Suppressor macrophage (primary cell): ENCODE measurements around the gene RNF208.
A peak's percentile ranks its signal among the peaks of the same experiment; 100 is the strongest.
"Not testable (repeated sequence)": the region's sequence is repeated elsewhere in the genome, so short reads cannot be mapped to it uniquely, and the experiment has no call there.

Source experiments
- DNase-seq, 4 experiments: peaks; one replicate each; pipeline ENCODE4 v3.0.0-alpha.2; 2020 to 2022
- total RNA-seq, 17 experiments: gene quantifications; one replicate each; lab custom pipeline; 2026; ENCODE audit warnings: mixed read lengths in 6 of 17, inconsistent platforms in 3 of 17; lab: John Stamatoyannopoulos, UW

RNF208 gene
- total RNA-seq, result 0 to 0.55 (median 0.14) reads per million in 17 experiments

- DNase-seq, result peak in 2 of 4 experiments; percentile 29 to 38
These were observed at the start of gene RNF208 for GRCh38 chr9:137222190-137223077. Gene RNF208 (minus strand): TSS chr9:137222240. CDS start chr9:137221212, 1,028 bp downstream.

- no peak for DNase-seq
These were observed 49.6 kb upstream of the RNF208 start for GRCh38 chr9:137271696-137272076.

- no peak for DNase-seq
These were observed 49.1 kb upstream of the RNF208 start for GRCh38 chr9:137270929-137271695.

GRCh38 chr9:137269231-137269772 is 47.3 kb upstream of the RNF208 start:
- peak in 2 of 4 experiments; percentile 18 to 37 for DNase-seq

GRCh38 chr9:137268538-137269201 is 46.6 kb upstream of the RNF208 start:
- peak in 3 of 4 experiments; percentile 18 to 37 (median 26) for DNase-seq

GRCh38 chr9:137267933-137268355 is 45.9 kb upstream of the RNF208 start:
- peak in 1 of 4 experiments; percentile 2 for DNase-seq

- DNase-seq, result peak in 1 of 4 experiments; percentile 1
These were observed 44.8 kb upstream of the RNF208 start for GRCh38 chr9:137266585-137267453.

- DNase-seq, result peak in 1 of 4 experiments; percentile 0
These were observed 44.1 kb upstream of the RNF208 start for GRCh38 chr9:137266162-137266527.

GRCh38 chr9:137265496-137266161 is 43.6 kb upstream of the RNF208 start:
- DNase-seq, result no peak

GRCh38 chr9:137264067-137264466 is 42.0 kb upstream of the RNF208 start:
- DNase-seq, result no peak

- DNase-seq, result no peak
These were observed 41.5 kb upstream of the RNF208 start for GRCh38 chr9:137263506-137263905.

GRCh38 chr9:137262909-137263285 is 40.9 kb upstream of the RNF208 start:
- DNase-seq, result no peak

GRCh38 chr9:137262173-137262908 is 40.3 kb upstream of the RNF208 start:
- not testable (repeated sequence) for DNase-seq

- DNase-seq, result no peak
These were observed 34.8 kb upstream of the RNF208 start for GRCh38 chr9:137256856-137257255.

GRCh38 chr9:137256362-137256761 is 34.3 kb upstream of the RNF208 start:
- no peak for DNase-seq

GRCh38 chr9:137255448-137256114 is 33.5 kb upstream of the RNF208 start:
- DNase-seq, result no peak

- DNase-seq, result peak; percentile 91 to 97 (median 96)
These were observed 32.8 kb upstream of the RNF208 start, which contains the start of gene NELFB for GRCh38 chr9:137254624-137255447. Gene NELFB (plus strand): TSS chr9:137255327.
